Activated T-cell treated with anti-CD3 and anti-CD28 coated beads, Interleukin-2, amount 50 U/mL, for 1 hour (primary cell): ENCODE data around the gene TMEM267.

ENCODE experiments used
- DNase-seq: peaks from one replicate; pipeline ENCODE4 v3.0.0-alpha.2; 2020

TMEM267 gene

DNA sequence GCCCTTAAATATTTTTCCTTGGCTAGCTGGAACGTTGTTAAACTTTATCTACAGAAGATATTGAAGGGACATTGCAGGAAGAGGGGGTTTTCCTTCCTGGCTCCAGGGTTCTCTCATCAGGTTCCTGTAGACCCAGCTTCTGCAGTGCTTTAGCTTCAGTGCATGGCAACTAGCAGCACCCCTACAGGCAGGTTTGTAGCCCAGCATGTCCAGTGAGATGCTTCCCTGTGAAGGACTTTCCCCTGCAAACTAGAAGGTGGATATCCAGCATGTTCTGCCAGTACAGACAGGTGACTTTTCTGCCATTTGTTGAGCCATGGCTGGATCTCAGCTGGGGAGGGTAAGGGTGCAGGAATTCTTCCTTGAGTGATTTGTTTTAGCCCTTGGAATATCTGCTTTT, 81.8 kb downstream of the TMEM267 start:
- DNase-seq, result no peak

DNA sequence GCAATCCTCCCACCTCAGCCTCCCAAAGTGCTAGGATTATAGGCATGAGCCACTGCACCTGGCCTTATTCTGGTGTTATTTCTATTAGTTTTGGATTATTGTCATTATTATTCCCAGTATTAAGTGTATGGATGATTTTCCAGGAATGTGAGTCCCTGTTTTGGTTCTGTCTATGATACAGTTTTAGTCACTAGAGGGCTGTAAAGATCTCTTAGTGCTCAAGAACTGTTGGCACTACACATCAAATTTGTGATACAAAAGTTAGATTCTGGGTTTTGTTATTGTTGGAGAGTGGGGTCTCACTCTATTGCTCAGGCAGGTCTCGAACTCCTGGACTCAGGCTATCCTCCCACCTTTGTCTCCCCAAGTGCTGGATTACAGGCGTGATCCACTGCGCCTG, 83.6 kb downstream of the TMEM267 start:
- DNase-seq, result no peak

DNA sequence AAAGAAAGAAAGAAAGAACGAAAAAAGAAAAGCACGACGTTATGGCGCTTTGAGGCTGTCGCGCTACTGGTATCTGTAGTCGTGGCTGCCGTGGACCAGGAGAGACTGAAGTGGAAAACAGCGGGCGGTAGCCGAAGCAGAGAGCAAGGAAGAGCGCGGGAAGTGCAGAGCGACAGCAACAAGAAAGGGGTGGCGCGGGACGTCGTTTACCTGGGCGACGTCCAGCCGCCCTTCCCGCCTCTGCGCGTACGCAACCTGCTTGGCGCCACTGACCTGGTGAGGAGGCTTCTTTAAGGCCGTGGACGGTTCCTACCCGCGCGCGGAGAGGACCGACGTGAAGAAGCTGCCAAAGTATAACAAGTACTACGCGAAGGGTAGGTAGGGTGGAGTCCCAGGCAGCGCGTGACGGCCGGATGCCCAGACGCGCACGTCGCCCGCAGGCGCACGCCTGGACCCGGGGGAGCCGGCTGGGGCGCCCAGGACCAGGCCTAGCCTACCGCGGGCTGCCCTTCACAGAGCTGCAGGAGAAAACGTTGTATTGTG, 86.8 kb downstream of the TMEM267 start:
- peak; percentile 69 for DNase-seq
